HTERT RPE-1 (cell line): ENCODE measurements around the gene MTCL3.

ENCODE experiments used
- in situ Hi-C: fragments of 300-500 bp; cut with MboI; formaldehyde crosslinking; loops from 4 replicates; pipeline ENCODE4 v1.14.3; 2020; ENCODE audit warnings: low sequenced_read_pairs

MTCL3 gene

GRCh38 chr6:127518710-127519468, at the start of gene MTCL3:
Gene MTCL3 (minus strand): TSS chr6:127519335.
- in situ Hi-C loops = no loop called here

- in situ Hi-C loops = no loop called here
Observed at GRCh38 chr6:127567476-127567875, 48.3 kb upstream of the MTCL3 start.

DNA sequence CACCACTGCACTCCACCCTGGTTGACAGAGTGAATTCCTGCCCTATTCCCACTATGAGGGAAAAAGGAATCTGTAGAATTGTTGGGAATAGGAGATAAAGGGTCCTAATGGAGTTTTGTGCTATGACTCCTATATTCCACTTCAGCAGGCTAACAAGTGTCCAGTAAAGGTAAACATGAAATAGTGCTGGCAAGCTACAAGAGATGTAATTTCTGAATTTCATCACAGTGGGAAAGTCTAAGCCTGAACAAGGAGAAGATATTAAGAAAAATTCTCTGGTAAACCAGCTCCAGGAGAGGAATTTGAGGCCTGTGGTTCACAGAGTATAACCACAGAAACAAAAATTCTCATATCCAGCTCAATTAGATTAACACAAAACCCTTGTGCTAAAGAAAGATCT, 47.5 kb upstream of the MTCL3 start:
- in situ Hi-C loops = no loop called here

DNA sequence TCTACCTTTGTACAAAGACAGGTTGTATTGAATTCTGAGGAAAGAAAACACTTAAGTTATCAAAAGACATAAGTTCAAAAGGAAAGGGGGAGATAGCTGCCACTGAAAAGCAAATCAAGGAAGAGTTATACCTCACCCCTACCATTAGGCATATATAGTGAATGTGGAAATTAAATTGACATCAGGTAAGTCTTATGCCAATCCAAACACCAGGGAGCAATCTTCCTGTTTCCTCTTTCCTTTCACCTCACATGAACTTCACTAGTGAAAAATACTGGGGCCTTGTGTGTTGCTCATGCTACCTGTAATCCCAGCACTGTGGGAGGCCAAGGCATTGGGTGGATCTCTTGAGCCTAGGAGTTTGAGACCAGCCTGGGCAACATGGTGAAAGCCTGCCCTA, 47.0 kb upstream of the MTCL3 start:
- in situ Hi-C loops = no loop called here

DNA sequence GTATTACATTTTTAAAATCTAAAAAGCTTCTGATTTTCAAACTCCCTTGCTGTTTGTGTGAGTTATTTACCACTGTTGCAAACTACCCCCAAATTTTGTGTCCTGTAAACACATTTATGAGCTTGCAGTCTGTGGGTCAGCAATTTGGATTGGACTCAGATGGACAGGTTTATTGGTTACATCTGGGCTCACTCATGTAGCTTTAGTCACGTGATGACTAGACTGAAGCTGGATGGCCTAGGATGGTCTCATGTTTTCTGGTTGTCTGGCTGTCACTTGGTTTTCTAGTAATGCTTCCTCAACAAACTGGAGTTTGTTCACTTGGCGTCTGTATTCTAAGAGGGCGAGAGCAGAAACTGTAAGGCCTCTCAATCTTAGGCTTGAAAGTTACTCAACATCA, 45.6 kb upstream of the MTCL3 start:
- in situ Hi-C loops = no loop called here

- in situ Hi-C loops = no loop called here
Observed at GRCh38 chr6:127561660-127562059, 42.5 kb upstream of the MTCL3 start.

GRCh38 chr6:127554435-127555006, 35.4 kb upstream of the MTCL3 start:
- in situ Hi-C loops = no loop called here

GRCh38 chr6:127550403-127550802, 31.3 kb upstream of the MTCL3 start:
- in situ Hi-C loops = no loop called here

- in situ Hi-C loops = no loop called here
Observed at GRCh38 chr6:127547904-127548649, 28.9 kb upstream of the MTCL3 start.

DNA sequence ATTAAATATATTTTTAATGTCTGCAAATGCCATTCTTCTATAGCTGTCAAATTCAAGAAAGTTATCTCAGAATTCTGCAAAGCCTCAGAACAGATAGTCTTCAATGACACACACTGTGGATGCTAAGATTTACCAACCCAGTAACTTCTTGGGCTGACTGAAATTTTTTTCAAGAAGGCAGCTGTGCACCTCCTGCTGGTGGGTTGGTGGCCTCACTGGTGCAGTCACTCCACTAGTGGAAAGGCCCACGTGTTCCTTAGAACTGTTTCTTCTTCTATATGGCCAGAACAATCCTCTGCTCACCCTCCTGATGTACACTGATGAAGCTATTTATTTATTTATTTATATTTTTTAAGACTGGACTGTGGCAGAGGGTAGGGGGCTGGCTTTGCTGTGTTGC, 28.1 kb upstream of the MTCL3 start:
- in situ Hi-C loops = no loop called here

GRCh38 chr6:127539272-127539671, 20.1 kb upstream of the MTCL3 start:
- in situ Hi-C loops = no loop called here

GRCh38 chr6:127538750-127539264, 19.7 kb upstream of the MTCL3 start:
- in situ Hi-C loops = no loop called here

DNA sequence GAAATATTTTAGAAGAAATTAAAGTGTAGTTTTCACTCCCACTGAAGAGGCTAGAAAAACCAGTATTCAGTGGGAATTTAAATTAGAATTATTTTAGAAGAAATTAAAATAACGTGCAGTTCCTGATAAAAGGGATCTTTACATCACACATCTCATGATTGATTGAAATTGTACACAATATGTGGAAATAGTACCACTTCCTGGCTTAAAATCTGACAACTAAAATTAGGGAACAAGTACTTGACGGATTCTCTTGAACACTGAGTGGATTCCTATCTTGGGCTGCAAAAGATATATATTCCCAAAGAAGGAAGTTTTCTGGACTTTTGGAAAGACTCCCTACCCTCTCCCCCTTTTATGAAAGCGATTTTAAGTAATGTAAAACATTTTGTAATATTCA, 14.6 kb upstream of the MTCL3 start:
- in situ Hi-C loops = no loop called here

GRCh38 chr6:127533011-127533410, 13.9 kb upstream of the MTCL3 start:
- in situ Hi-C loops = no loop called here

DNA sequence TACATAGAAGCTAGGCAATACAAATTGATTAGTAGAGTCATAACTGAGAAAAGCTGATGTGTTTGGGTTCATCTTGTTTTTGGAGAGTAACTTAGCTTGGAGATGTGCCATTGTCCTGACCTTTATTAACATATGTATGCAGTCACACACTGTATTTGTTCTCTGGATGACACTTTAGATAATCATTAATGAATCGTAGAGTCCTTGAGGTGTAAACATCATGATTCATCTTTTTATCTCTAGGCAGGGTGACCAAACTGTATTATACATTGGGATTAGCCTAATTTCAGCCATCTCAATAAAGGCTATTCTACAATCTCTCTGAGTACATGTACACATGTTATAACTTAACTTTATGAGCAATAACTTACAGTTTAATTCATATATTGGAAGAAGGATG, 3.6 kb upstream of the MTCL3 start:
- in situ Hi-C loops = no loop called here

GRCh38 chr6:127520066-127520465, 931 bp upstream of the MTCL3 start:
- in situ Hi-C loops = no loop called here

GRCh38 chr6:127519469-127519785, 292 bp upstream of the MTCL3 start:
- in situ Hi-C loops = no loop called here

GRCh38 chr6:127518191-127518709, 885 bp downstream of the MTCL3 start:
- in situ Hi-C loops = no loop called here

DNA sequence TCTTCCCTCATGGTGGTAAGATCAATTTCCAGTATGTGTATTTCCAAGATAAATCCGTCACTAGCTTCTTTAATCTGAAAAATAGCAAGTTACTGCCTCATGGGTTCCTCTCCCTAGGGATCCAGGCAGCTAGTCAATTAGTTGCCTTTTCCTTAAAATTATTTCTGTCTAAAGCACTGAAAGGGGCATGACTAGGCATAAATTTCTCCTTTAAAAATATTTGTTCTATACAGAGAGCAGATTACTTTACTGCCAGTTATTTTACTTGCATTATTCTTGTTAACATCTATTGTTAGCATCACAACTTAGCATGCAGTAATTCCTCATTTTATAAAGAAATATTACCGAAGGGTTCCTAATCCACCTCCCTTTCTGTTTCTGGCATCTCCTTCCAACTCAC, 1.4 kb downstream of the MTCL3 start:
- in situ Hi-C loops = no loop called here

DNA sequence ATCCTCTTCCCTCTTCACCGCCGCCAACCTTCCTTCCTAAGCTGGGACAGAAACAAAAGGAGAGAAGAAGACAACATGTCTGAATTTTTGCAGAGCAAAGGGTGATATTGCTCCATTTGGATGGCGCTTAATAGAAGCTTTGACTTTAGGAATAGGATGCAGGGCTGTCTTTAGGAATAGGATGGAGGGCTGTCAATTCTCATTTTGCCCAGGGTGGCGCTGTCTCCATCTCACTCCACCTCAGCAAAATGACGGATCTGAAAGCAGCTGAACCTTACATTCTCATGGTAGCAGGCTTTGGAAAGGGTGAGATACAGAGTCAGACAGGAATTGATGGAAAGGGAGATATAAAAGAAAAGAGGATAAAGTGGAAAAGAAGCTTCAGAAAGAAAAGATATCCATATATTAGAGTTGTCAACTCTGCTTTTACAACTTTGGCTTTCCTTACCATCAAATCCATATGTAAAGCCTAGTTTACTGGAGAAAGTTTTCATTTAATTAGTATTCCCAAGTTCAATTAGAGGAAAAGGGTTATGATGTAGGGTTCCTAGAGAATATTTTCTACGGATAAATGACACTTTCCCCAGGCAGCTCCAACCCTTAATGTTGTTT, 2.4 kb downstream of the MTCL3 start:
- in situ Hi-C loops = no loop called here
